Lower lobe of right lung (tissue), 2 donors: Measurements from ENCODE around the gene CBFA2T3. TPM values are rescaled to one million over a fixed set of nuclear protein-coding genes. Genes with fewer than 3 reads are reported as not detected.

ENCODE experiments used
- ATAC-seq, 2 donors: fragments of 200-7000 bp; cut with Tn5 transposase; one replicate each; pipeline ENCODE4 v1.9.1; 2020 to 2022; ENCODE audit warnings: mild to moderate bottlenecking in 2 of 2, moderate library complexity in 2 of 2
- DNase-seq: peaks from one replicate; pipeline ENCODE4 v3.0.0-alpha.2; 2020
- H3K27ac ChIP-seq: fragments of 200-600 bp; one replicate; pipeline ENCODE4 v1.8.0; 2022
- H3K27me3 ChIP-seq: fragments of 200-600 bp; one replicate; pipeline ENCODE4 v1.8.0; 2022; ENCODE audit warnings: low read depth
- H3K36me3 ChIP-seq: fragments of 200-600 bp; one replicate; pipeline ENCODE4 v1.8.0; 2022; ENCODE audit warnings: mild to moderate bottlenecking
- H3K4me1 ChIP-seq: fragments of 200-600 bp; one replicate; pipeline ENCODE4 v1.8.0; 2022
- H3K4me3 ChIP-seq: fragments of 200-600 bp; one replicate; pipeline ENCODE4 v1.8.0; 2022; ENCODE audit warnings: mild to moderate bottlenecking
- H3K9me3 ChIP-seq: fragments of 200-600 bp; one replicate; pipeline ENCODE4 v1.8.0; 2022
- intact Hi-C: fragments of 100-400 bp; cut with DNase I; formaldehyde crosslinking; loops from one replicate; pipeline ENCODE4 v1.11.0; 2022
- total RNA-seq: library from RNA; stranded (reverse); fragmentation: NEBNext Ultra II Directional; extraction: Animal tissue kit (Norgen Biotek cat#: 25700); gene quantifications from one replicate; pipeline ENCODE4 v1.2.1, GENCODE V29; 2021
- TF ChIP-seq, protein P1 (sequence below): fragments of 200-600 bp; IDR thresholded peaks from one replicate; pipeline ENCODE4 v1.8.0; 2022; ENCODE audit warnings: antibody characterized with exemption, mild to moderate bottlenecking
- donor health status: DM: no; HTN: yes; CAD: no; lungs with severe emphysema.

The CBFA2T3 gene
- total RNA-seq, 1 donor from 2014 or later = 14.3 TPM

DNA sequence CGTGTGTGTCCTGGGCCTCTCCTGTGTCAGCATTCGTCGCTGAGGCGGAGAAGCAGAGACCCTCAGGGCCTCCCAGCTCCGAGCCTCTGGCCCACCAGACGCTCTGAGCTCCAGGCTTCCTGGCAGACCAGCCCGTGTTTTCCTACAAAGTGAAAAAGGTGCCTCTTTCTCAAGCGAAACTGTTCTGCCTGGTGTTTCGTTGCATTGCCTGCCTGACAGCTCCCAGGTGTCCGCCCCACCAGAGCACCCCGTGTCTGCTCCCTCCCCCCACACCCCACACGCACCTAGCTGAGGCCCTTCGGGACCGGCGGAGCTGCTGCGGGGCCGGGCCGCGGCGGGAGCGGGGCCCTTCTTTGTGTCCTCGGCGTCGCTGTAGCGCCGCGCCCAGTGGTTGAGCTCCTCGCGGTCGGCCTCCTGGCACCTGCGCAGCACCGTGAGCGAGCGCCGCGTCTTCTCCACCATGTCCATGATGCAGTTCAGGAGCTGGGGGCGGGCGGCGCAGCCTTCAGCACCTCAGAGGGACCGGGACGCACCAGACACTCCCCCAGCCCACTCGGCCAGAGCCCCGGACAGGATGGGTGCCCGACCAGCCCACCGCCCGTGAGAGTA lies 95.9 kb downstream of the CBFA2T3 start:
- H3K9me3 ChIP-seq = no peaks in the 10 kb centered on the region
- TF ChIP-seq, protein P1, sequence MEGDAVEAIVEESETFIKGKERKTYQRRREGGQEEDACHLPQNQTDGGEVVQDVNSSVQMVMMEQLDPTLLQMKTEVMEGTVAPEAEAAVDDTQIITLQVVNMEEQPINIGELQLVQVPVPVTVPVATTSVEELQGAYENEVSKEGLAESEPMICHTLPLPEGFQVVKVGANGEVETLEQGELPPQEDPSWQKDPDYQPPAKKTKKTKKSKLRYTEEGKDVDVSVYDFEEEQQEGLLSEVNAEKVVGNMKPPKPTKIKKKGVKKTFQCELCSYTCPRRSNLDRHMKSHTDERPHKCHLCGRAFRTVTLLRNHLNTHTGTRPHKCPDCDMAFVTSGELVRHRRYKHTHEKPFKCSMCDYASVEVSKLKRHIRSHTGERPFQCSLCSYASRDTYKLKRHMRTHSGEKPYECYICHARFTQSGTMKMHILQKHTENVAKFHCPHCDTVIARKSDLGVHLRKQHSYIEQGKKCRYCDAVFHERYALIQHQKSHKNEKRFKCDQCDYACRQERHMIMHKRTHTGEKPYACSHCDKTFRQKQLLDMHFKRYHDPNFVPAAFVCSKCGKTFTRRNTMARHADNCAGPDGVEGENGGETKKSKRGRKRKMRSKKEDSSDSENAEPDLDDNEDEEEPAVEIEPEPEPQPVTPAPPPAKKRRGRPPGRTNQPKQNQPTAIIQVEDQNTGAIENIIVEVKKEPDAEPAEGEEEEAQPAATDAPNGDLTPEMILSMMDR = no peak
- peaks cover 7% of the 10 kb centered on the region for H3K4me1 ChIP-seq
- no peaks in the 10 kb centered on the region for H3K27me3 ChIP-seq
- H3K27ac ChIP-seq = no peak overlapping the region
- ATAC-seq (no peak), DNase-seq (no peak)
- H3K4me3 ChIP-seq = no peak overlapping the region
- peaks cover 51% of the 10 kb centered on the region for H3K36me3 ChIP-seq
- intact Hi-C loops = no loop called here

DNA sequence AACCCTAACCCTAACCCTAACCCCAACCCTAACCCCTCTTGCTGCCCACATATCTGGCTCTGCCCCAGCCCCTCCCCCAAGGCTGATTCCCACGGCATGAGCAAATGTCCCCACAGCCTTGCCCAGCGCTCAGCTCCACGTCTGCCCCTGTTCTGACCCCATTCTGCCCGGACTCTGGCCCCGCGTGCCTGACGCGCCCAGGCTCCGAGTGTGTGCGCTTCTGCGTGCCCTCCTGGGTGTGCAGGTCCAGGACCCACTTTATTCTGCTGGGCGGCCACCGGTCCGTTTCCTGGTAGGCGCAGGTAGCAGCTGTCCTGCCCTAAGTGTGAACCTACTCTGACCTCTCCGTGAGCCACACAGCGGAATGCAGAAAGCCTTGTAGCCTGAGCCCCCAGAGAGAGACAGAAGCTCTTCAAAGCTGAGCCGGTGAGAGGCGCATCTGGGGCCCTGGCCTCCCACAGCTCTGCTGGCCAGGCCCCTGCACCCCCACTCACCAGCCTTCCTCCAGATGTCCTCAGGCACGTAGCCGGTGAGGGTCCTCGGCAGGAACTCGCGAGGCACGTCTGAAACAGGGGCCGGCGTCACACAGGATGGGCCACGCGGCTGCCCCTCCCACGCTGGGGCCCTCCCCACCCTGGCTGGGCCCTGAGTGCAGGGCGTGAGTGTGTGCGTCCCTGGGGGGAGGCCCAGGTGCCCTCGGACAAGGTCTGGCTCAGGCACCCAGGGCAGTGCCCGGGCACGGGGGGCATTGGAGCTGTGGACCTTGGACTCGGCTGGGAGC lies 96.6 kb downstream of the CBFA2T3 start:
- DNase-seq = no peak
- no peak for ATAC-seq
- no peaks in the 10 kb centered on the region for H3K4me1 ChIP-seq
- no peak overlapping the region for H3K4me3 ChIP-seq
- H3K27ac ChIP-seq = no peak overlapping the region
- H3K36me3 ChIP-seq = peaks cover 47% of the 10 kb centered on the region
- TF ChIP-seq, protein P1 = no peak
- H3K9me3 ChIP-seq = no peaks in the 10 kb centered on the region
- no peaks in the 10 kb centered on the region for H3K27me3 ChIP-seq
- intact Hi-C loops = no loop called here

DNA sequence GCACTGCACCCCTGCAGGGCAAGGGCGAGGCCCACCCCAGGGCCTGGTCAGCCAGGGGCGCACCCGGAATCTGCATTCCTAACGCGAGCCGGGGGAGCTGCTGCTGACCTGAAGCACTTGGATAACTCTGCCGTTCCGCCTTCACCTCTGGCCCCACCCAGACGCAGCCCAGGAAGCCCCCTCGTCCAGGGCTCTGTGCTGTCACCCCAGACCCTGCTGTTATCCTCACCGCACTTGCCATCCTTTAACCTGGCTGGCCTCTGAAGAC lies 97.3 kb downstream of the CBFA2T3 start:
- H3K4me3 ChIP-seq = no peak overlapping the region
- ATAC-seq (no peak), DNase-seq (no peak)
- intact Hi-C loops = no loop called here
- H3K9me3 ChIP-seq = no peaks in the 10 kb centered on the region
- TF ChIP-seq, protein P1 = no peak
- no peak overlapping the region for H3K27ac ChIP-seq
- no peaks in the 10 kb centered on the region for H3K27me3 ChIP-seq
- peaks cover 41% of the 10 kb centered on the region for H3K36me3 ChIP-seq
- H3K4me1 ChIP-seq = no peaks in the 10 kb centered on the region

DNA sequence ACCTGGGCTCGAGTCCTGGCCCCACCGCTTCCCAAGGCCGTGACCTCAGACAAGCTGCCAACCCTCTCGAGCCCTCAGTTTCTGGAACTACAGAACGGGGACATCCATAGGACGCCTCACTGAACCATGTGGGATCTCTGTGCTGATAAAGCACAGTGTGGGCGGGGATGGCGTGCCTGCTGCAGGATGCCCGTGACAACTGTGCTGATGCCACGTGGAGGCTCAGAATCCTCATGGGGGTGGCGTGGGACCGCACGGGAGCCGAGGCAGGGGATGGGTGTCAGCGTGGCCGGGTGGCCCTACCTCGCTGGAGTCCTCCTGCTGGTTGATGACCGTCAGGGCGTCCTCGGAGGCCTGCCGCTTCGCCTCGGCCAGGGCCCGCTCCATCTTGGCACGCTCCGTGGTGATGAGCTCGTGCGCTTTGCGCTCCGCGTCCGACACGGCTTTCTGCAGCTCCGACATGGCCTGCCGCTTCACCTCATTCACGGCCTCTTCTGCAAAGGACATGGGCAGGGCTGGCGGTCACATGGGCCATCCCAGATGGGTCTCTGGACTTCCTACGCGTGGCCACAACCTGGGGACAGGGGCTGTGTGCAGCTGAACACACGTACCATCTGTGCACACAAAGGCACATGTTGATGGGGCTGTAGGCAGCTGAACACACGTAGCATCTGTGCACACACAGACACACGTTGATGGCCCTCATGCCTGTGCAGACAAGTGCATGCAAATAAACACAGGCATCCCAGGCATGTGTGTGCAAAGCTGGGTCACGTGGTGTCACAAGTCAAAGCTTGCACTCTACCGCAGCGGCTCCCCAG lies 97.8 kb downstream of the CBFA2T3 start:
- no peak overlapping the region for H3K27ac ChIP-seq
- peaks cover 36% of the 10 kb centered on the region for H3K36me3 ChIP-seq
- TF ChIP-seq, protein P1 = no peak

DNA sequence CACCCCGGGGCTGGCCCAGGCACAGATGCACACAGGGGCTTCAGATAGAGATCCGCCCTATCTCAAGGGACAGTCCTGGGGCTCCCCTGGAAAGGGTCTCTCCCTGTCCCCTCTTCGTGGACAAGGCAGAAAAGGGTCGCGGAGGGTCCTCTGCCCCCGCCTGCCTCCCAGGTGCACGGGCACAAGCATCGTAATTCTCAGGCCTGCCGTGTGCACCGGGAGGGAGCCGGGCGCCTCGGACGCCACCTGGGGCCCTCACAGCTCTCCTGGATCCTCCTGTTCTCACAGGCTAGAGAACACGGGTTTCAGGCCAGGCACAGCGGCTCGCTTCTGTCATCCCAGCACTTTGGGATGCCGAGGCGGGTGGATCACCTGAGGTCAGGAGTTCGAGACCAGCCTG lies 98.7 kb downstream of the CBFA2T3 start:
- DNase-seq (no peak), ATAC-seq (no peak)
- no peak overlapping the region for H3K4me3 ChIP-seq
- intact Hi-C loops = no loop called here
- TF ChIP-seq, protein P1 = no peak
- no peaks in the 10 kb centered on the region for H3K4me1 ChIP-seq
- H3K36me3 ChIP-seq = peaks cover 29% of the 10 kb centered on the region
- H3K9me3 ChIP-seq = no peaks in the 10 kb centered on the region
- H3K27me3 ChIP-seq = no peaks in the 10 kb centered on the region
- H3K27ac ChIP-seq = no peak overlapping the region

More for the DNA sequence above, 97.8 kb downstream of the CBFA2T3 start:
- no peaks in the 10 kb centered on the region for H3K9me3 ChIP-seq
- H3K4me3 ChIP-seq = no peak overlapping the region
- H3K4me1 ChIP-seq = no peaks in the 10 kb centered on the region
- DNase-seq = no peak
- intact Hi-C loops = no loop called here
- ATAC-seq = no peak
- no peaks in the 10 kb centered on the region for H3K27me3 ChIP-seq
